Inflammatory macrophage treated with lipopolysaccharide for 4 hours (primary cell): ENCODE results near the gene CRIP2.

Experiments used
- DNase-seq: peaks from one replicate; pipeline ENCODE4 v3.0.0-alpha.2; 2020

Gene CRIP2

GRCh38 chr14:105477660-105478397, 3.2 kb downstream of the CRIP2 start:
- no peak for DNase-seq

- DNase-seq = no peak
Observed at GRCh38 chr14:105478398-105479251, 4.0 kb downstream of the CRIP2 start.

GRCh38 chr14:105479431-105480158, 5.0 kb downstream of the CRIP2 start:
- no peak for DNase-seq

- no peak for DNase-seq
Observed at GRCh38 chr14:105480199-105480746, 5.7 kb downstream of the CRIP2 start.

- peak; percentile 74 for DNase-seq
Observed at GRCh38 chr14:105480807-105481801, 6.5 kb downstream of the CRIP2 start.

- DNase-seq = peak; percentile 96
Observed at GRCh38 chr14:105481886-105482457, 7.4 kb downstream of the CRIP2 start.

GRCh38 chr14:105482486-105483110, 8.0 kb downstream of the CRIP2 start:
- no peak for DNase-seq

GRCh38 chr14:105483300-105484068, 8.9 kb downstream of the CRIP2 start:
- DNase-seq = no peak

- no peak for DNase-seq
Observed at GRCh38 chr14:105484069-105484996, 9.7 kb downstream of the CRIP2 start.

GRCh38 chr14:105484997-105485393, 10.4 kb downstream of the CRIP2 start:
- DNase-seq = no peak

GRCh38 chr14:105485739-105486162, 11.1 kb downstream of the CRIP2 start:
- DNase-seq = peak; percentile 16

- no peak for DNase-seq
Observed at GRCh38 chr14:105486163-105486973, 11.7 kb downstream of the CRIP2 start, which contains the start of gene CRIP1. CRIP1 (plus strand) TSS chr14:105486886; CDS start chr14:105487260, 374 bp downstream.

- DNase-seq = no peak
Observed at GRCh38 chr14:105486974-105487448, 12.4 kb downstream of the CRIP2 start.

GRCh38 chr14:105487449-105487985, 12.9 kb downstream of the CRIP2 start:
- peak; percentile 64 for DNase-seq

GRCh38 chr14:105487986-105488777, 13.6 kb downstream of the CRIP2 start:
- no peak for DNase-seq

- DNase-seq = no peak
Observed at GRCh38 chr14:105488781-105489541, 14.3 kb downstream of the CRIP2 start.
